HCT116 (cell line): Measurements from ENCODE around the gene GALNT18.

Experiments used
- EZH2 ChIP-seq: fragments of 200-600 bp; sonication (generic); IDR thresholded peaks from 2 replicates; pipeline ENCODE4 v1.6.1; 2017; ENCODE audit warnings: antibody characterized with exemption, mixed run types
- EZH2phosphoT487 ChIP-seq: fragments of 200-600 bp; IDR thresholded peaks from 2 replicates; pipeline ENCODE4 v1.6.1; 2018; ENCODE audit warnings: antibody characterized with exemption, borderline replicate concordance
- POLR2A ChIP-seq: IDR thresholded peaks from 2 replicates; pipeline ENCODE4 v1.7.0; 2011; ENCODE audit warnings: borderline replicate concordance; ENCODE audit not compliant: insufficient read depth, insufficient read length; ENCODE audit errors: extremely low read depth
- SRF ChIP-seq: IDR thresholded peaks from 2 replicates; pipeline ENCODE4 v1.6.1; 2012; ENCODE audit warnings: low read depth
- TF ChIP-seq, protein P1 (sequence below), 3 experiments: fragments of 200-600 bp in 1 of 3; sonication (generic) in 1 of 3; IDR thresholded peaks in 2 of 3; conservative IDR thresholded peaks in 1 of 3; 2 replicates each; pipeline ENCODE4 v1.5.1; 2012 to 2017; ENCODE audit warnings: low read depth in 2 of 3, low read length in 2 of 3, antibody characterized with exemption in 1 of 3, borderline replicate concordance in 1 of 3, control low read depth in 1 of 3, mild to moderate bottlenecking in 1 of 3, mixed read lengths in 1 of 3, mixed run types in 1 of 3, moderate library complexity in 1 of 3; ENCODE audit not compliant: insufficient read depth in 1 of 3
- TF ChIP-seq, protein P2 (sequence below): IDR thresholded peaks from 2 replicates; pipeline ENCODE4 v1.6.1; 2012

DNA sequence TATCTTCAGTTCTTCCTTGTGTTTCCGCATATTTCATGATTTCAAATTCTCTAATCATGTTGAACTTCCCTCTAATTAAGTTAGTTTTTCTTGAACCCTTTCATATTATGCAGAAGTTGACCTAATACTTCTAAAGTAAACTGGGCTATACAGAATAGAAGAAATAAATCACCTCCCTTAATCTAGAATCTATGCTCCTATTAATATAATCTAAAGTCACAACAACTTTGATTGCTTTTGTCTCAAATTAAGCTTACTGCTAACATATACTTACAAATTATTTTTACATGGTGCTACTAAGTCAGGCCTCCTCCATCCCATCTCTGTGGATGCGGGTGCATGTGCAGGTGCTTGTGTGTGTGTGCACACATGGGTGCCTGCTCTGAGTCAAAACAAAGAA lies 241.5 kb downstream of the GALNT18 start:
- TF ChIP-seq, protein P1, sequence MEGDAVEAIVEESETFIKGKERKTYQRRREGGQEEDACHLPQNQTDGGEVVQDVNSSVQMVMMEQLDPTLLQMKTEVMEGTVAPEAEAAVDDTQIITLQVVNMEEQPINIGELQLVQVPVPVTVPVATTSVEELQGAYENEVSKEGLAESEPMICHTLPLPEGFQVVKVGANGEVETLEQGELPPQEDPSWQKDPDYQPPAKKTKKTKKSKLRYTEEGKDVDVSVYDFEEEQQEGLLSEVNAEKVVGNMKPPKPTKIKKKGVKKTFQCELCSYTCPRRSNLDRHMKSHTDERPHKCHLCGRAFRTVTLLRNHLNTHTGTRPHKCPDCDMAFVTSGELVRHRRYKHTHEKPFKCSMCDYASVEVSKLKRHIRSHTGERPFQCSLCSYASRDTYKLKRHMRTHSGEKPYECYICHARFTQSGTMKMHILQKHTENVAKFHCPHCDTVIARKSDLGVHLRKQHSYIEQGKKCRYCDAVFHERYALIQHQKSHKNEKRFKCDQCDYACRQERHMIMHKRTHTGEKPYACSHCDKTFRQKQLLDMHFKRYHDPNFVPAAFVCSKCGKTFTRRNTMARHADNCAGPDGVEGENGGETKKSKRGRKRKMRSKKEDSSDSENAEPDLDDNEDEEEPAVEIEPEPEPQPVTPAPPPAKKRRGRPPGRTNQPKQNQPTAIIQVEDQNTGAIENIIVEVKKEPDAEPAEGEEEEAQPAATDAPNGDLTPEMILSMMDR (IDR thresholded peaks at IDR 0.05 in 2 of 3, conservative IDR thresholded peaks at IDR 0.05 in 1 of 3; ENCODE audit: borderline replicate concordance in 1 of 3, insufficient read depth in 1 of 3, low read depth in 2 of 3, low read length in 2 of 3), result no peak
- TF ChIP-seq, protein P2, sequence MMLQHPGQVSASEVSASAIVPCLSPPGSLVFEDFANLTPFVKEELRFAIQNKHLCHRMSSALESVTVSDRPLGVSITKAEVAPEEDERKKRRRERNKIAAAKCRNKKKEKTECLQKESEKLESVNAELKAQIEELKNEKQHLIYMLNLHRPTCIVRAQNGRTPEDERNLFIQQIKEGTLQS, result no peak
- TF ChIP-seq POLR2A (no peak), SRF (no peak), EZH2 (no peak), EZH2phosphoT487 (no peak)
